CD4-positive, alpha-beta T cell treated with Interleukin-4 for 4 hours (primary cell): Measurements from ENCODE around the gene ZNF431.
"Not testable (repeated sequence)": the region's sequence is repeated elsewhere in the genome, so short reads cannot be mapped to it uniquely, and the experiment has no call there.

Source experiments
- DNase-seq: peaks from one replicate; pipeline ENCODE4 v3.0.0-alpha.2; 2020

Gene ZNF431

DNA sequence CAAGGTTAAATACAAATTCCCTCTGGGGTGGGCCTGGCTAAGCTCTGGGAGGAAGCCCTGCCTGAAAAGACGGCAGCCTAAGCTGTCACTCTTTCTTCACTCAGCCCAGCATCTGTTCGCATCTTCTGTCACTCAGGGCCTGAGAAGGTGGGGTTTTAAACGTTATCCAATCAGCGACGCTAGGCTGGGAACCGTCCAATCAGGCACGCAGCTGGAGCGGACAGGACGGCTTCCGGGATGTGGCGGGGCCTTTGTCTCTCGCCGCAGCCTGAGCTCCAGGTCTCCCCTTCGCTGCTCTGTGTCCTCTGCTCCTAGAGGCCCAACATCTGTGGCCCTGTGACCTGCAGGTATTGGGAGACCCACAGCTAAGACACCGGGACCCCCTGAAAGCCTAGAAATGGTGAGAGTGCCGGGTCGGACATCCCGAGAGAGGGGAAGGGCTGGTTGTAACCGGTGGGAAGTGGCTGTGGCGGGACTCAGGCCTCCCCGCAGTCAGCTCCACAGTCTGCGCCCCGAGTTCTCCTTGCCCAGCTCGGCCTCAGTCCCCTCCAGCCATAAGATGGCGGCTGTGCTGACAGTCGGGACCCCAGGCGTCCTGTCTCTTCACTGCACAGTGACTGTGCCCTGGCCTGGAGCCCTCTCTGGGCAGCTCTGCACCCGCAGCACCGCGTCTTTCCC lies at the start of gene ZNF431:
Gene ZNF431, plus strand, starts transcription at position 254 of the 678 bp plus-strand sequence. Its CDS starts 144 bp downstream, at position 398.
- peak; percentile 94 for DNase-seq

GRCh38 chr19:21092109-21092508 lies 49.7 kb upstream of the ZNF431 start:
- DNase-seq: no peak

GRCh38 chr19:21094347-21095025 lies 47.4 kb upstream of the ZNF431 start:
- DNase-seq: no peak

DNA sequence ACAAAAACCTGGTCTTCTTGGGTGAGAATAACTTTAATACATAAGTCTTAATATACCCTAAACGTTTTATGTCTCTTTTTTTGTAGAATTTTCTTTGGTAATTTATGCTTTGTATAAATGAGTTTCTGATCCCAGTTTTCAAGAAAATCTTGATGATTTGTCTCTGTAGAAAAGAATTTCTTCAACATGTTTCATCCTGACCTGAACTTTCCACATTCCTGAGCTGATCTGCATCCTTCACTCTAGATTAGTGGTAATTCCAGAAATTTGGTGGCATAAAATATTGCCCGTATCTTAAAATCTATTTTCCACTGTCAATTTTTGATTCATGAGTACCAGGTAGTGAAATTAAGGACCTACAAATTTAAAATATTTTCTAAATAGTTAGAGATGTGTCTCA lies 43.5 kb upstream of the ZNF431 start:
- DNase-seq: no peak

- no peak for DNase-seq
Measured at GRCh38 chr19:21101521-21102242, 40.2 kb upstream of the ZNF431 start.

DNA sequence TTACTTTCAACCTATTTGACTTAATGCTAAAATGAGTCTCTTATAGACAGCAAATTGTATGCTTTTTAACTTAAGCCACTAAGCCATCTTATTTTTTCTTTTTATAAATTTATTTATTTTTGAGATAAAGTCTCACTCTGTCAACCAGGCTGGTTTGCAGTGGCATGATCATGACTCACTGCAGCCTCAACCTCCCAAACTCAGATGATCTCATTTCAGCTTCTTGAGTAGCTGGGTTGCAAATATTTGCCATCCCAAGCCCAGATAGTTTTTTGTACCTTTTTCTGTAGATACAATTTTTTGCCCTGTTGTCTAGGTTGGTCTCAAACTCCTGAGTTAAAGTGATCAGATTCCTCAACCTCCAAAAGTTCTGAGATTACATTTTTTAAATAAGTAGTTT lies 32.7 kb upstream of the ZNF431 start:
- DNase-seq: no peak

- DNase-seq: no peak
Measured at GRCh38 chr19:21110183-21110582, 31.7 kb upstream of the ZNF431 start.

DNA sequence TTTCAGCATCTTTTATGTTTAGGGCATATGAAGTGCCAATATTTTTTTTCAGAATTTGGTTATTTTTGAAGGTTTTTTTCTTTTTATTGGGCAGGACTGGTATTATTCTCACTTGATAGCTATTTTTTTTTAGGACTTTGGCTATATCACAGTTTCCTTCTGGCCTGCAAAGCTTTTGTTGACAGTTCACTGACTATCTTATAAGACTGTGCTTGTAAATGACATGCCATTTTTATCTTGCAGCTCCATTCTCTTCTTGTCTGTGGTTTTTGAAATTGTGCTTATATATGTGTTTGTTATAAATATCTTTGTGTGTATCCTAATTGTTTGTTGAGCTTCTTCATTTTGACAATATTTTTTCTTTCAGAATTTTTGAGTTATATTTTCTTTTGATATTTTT lies 26.4 kb upstream of the ZNF431 start:
- DNase-seq: no peak

DNA sequence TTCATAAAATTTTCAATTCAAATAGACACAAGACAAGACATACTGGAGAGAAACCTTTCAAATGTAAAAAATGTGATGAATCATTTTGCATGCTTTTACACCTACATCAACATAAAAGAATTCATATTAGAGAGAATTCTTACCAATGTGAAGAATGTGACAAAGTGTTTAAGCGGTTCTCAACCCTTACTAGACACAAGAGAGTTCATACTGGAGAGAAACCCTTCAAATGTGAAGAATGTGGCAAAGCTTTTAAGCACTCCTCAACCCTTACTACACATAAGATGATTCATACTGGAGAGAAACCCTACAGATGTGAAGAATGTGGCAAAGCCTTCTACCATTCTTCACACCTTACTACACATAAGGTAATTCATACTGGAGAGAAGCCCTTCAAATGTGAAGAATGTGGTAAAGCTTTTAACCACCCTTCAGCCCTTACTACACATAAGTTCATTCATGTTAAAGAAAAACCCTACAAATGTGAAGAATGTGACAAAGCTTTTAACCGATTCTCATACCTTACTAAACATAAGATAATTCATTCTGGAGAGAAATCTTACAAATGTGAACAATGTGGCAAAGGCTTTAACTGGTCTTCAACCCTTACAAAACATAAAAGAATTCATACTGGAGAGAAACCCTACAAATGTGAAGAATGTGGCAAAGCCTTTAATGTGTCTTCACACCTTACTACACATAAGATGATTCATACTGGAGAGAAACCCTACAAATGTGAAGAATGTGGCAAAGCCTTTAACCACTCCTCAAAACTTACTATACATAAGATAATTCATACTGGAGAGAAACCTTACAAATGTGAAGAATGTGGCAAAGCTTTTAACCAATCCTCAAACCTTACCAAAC lies 24.6 kb upstream of the ZNF431 start:
- no peak for DNase-seq

GRCh38 chr19:21126078-21126477 lies 15.8 kb upstream of the ZNF431 start:
- no peak for DNase-seq

DNA sequence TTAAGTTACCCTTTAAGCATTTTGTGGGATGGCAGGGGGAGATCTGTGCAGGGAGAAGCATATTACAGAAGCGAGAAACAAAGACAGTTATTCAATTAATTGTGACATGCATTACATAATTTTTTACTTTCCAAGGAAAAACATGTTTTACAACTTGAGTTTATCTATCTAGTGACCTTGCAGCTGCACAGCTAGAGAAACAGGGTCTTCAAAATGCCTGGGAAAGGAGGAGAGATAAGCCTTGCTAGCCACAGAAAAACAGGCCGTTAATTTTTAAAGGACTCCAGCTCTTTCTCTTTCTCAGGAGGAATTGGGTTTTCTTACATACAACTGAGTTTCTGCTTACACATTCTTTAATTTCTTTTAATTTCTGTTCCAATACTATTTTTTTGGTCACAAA lies 14.8 kb upstream of the ZNF431 start:
- no peak for DNase-seq

DNA sequence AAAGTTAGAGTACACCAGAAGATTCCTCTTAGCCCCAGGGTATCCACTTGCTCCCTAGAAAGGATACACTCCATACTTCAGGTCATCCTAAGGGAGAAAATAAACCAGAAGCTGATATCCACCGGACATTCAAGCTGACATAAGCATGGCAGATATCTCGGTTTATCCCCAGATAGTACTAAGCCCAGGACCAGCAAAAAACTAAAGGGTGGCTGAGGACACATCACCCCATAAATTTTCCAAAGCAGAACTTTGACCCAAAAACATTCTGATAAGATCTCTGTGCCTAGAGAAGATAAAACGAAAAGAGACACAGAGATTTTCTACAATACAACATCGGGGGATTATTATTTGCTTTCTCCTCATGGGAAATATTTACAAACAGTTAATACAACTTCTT lies 13.9 kb upstream of the ZNF431 start:
- DNase-seq: no peak

- DNase-seq: no peak
Measured at GRCh38 chr19:21128901-21129698, 12.7 kb upstream of the ZNF431 start.

GRCh38 chr19:21130097-21130775 lies 11.6 kb upstream of the ZNF431 start:
- DNase-seq: no peak

- no peak for DNase-seq
Measured at GRCh38 chr19:21133633-21134032, 8.2 kb upstream of the ZNF431 start.

- DNase-seq: no peak
Measured at GRCh38 chr19:21134934-21135366, 6.9 kb upstream of the ZNF431 start.

GRCh38 chr19:21135433-21135832 lies 6.4 kb upstream of the ZNF431 start:
- no peak for DNase-seq

GRCh38 chr19:21138130-21138529 lies 3.7 kb upstream of the ZNF431 start:
- no peak for DNase-seq

GRCh38 chr19:21141006-21141405 lies 834 bp upstream of the ZNF431 start:
- not testable (repeated sequence) for DNase-seq

- DNase-seq: no peak
Measured at GRCh38 chr19:21143428-21143827, 1.6 kb downstream of the ZNF431 start.

DNA sequence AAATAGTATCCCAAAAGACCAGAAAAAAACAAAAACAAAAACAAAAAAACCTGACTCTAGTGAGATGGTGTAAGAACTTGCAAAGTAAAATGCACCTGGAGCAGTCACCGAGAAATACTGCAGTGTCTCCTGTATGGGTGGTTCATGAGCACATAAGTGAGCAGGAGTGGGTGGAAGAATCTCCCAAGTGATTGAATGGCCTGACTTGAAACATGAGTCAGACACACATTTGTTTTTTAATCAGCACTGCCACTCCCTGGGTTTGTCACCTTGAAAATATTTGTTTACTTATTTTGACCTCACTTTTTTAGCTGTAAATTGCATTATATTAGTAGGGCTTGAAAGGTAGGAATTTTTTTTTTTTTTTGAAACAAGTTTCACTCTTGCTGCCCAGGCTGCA lies 2.0 kb downstream of the ZNF431 start:
- no peak for DNase-seq

- DNase-seq: no peak
Measured at GRCh38 chr19:21147540-21147939, 5.7 kb downstream of the ZNF431 start.
